ENCODE results near the gene TOP3B.

Gene TOP3B

GRCh38 chr22:22020425-22020852 is 37.9 kb upstream of the TOP3B start:
- no peaks in the 10 kb centered on the region for H3K27me3 Mint-ChIP-seq (ENCODE audit: low read depth)
- no peaks in the 10 kb centered on the region for H3K36me3 Mint-ChIP-seq (ENCODE audit: low read depth)
- peaks cover 2% of the 10 kb centered on the region for H3K4me1 Mint-ChIP-seq (ENCODE audit: low read depth)
- no peak overlapping the region for H3K27ac Mint-ChIP-seq
- H3K4me3 Mint-ChIP-seq, result no peak overlapping the region
- H3K9me3 Mint-ChIP-seq, result no peaks in the 10 kb centered on the region

GRCh38 chr22:22019659-22020424 is 37.3 kb upstream of the TOP3B start:
- Mint-ChIP-seq H3K4me3 (no peak overlapping the region), H3K36me3 (ENCODE audit: low read depth) (no peaks in the 10 kb centered on the region), H3K9me3 (no peaks in the 10 kb centered on the region), H3K4me1 (ENCODE audit: low read depth) (peaks cover 2% of the 10 kb centered on the region), H3K27ac (no peak overlapping the region), H3K27me3 (ENCODE audit: low read depth) (no peaks in the 10 kb centered on the region)

- H3K36me3 Mint-ChIP-seq (ENCODE audit: low read depth), result no peaks in the 10 kb centered on the region
- H3K4me3 Mint-ChIP-seq, result no peak overlapping the region
- no peak overlapping the region for H3K27ac Mint-ChIP-seq
- H3K27me3 Mint-ChIP-seq (ENCODE audit: low read depth), result no peaks in the 10 kb centered on the region
- peaks cover 2% of the 10 kb centered on the region for H3K4me1 Mint-ChIP-seq (ENCODE audit: low read depth)
- H3K9me3 Mint-ChIP-seq, result no peaks in the 10 kb centered on the region
Observed at GRCh38 chr22:22018825-22019658, 36.5 kb upstream of the TOP3B start.

- Mint-ChIP-seq H3K4me1 (ENCODE audit: low read depth) (no peaks in the 10 kb centered on the region), H3K9me3 (no peaks in the 10 kb centered on the region), H3K36me3 (ENCODE audit: low read depth) (no peaks in the 10 kb centered on the region), H3K27ac (no peak overlapping the region), H3K4me3 (no peak overlapping the region), H3K27me3 (ENCODE audit: low read depth) (peaks cover 2% of the 10 kb centered on the region)
Observed at GRCh38 chr22:22015631-22016030, 33.0 kb upstream of the TOP3B start.

- Mint-ChIP-seq H3K27me3 (ENCODE audit: low read depth) (peaks cover 12% of the 10 kb centered on the region), H3K4me1 (ENCODE audit: low read depth) (no peaks in the 10 kb centered on the region), H3K36me3 (ENCODE audit: low read depth) (no peaks in the 10 kb centered on the region), H3K27ac (no peak overlapping the region), H3K4me3 (no peak overlapping the region), H3K9me3 (no peaks in the 10 kb centered on the region)
Observed at GRCh38 chr22:22014285-22014659, 31.7 kb upstream of the TOP3B start.

GRCh38 chr22:22013559-22014284 is 31.1 kb upstream of the TOP3B start:
- no peaks in the 10 kb centered on the region for H3K9me3 Mint-ChIP-seq
- no peak overlapping the region for H3K4me3 Mint-ChIP-seq
- peaks cover 17% of the 10 kb centered on the region for H3K27me3 Mint-ChIP-seq (ENCODE audit: low read depth)
- no peaks in the 10 kb centered on the region for H3K4me1 Mint-ChIP-seq (ENCODE audit: low read depth)
- H3K27ac Mint-ChIP-seq, result no peak overlapping the region
- H3K36me3 Mint-ChIP-seq (ENCODE audit: low read depth), result no peaks in the 10 kb centered on the region

GRCh38 chr22:22011964-22012363 is 29.4 kb upstream of the TOP3B start:
- H3K27ac Mint-ChIP-seq, result no peak overlapping the region
- no peak overlapping the region for H3K4me3 Mint-ChIP-seq
- H3K4me1 Mint-ChIP-seq (ENCODE audit: low read depth), result no peaks in the 10 kb centered on the region
- H3K27me3 Mint-ChIP-seq (ENCODE audit: low read depth), result peaks cover 22% of the 10 kb centered on the region
- H3K9me3 Mint-ChIP-seq, result no peaks in the 10 kb centered on the region
- H3K36me3 Mint-ChIP-seq (ENCODE audit: low read depth), result no peaks in the 10 kb centered on the region

GRCh38 chr22:22010358-22010757 is 27.8 kb upstream of the TOP3B start:
- Mint-ChIP-seq H3K36me3 (ENCODE audit: low read depth) (no peaks in the 10 kb centered on the region), H3K4me1 (ENCODE audit: low read depth) (no peaks in the 10 kb centered on the region), H3K4me3 (no peak overlapping the region), H3K9me3 (no peaks in the 10 kb centered on the region), H3K27me3 (ENCODE audit: low read depth) (peaks cover 22% of the 10 kb centered on the region), H3K27ac (no peak overlapping the region)

GRCh38 chr22:22009661-22010060 is 27.1 kb upstream of the TOP3B start:
- Mint-ChIP-seq H3K27ac (no peak overlapping the region), H3K27me3 (ENCODE audit: low read depth) (peaks cover 22% of the 10 kb centered on the region), H3K36me3 (ENCODE audit: low read depth) (no peaks in the 10 kb centered on the region), H3K4me3 (no peak overlapping the region), H3K4me1 (ENCODE audit: low read depth) (no peaks in the 10 kb centered on the region), H3K9me3 (no peaks in the 10 kb centered on the region)

GRCh38 chr22:22006596-22006990 is 24.0 kb upstream of the TOP3B start:
- H3K36me3 Mint-ChIP-seq (ENCODE audit: low read depth), result no peaks in the 10 kb centered on the region
- H3K9me3 Mint-ChIP-seq, result no peaks in the 10 kb centered on the region
- no peak overlapping the region for H3K27ac Mint-ChIP-seq
- no peak overlapping the region for H3K4me3 Mint-ChIP-seq
- H3K4me1 Mint-ChIP-seq (ENCODE audit: low read depth), result no peaks in the 10 kb centered on the region
- peaks cover 34% of the 10 kb centered on the region for H3K27me3 Mint-ChIP-seq (ENCODE audit: low read depth)

GRCh38 chr22:22005945-22006595 is 23.5 kb upstream of the TOP3B start:
- no peaks in the 10 kb centered on the region for H3K36me3 Mint-ChIP-seq (ENCODE audit: low read depth)
- H3K27me3 Mint-ChIP-seq (ENCODE audit: low read depth), result peaks cover 37% of the 10 kb centered on the region
- no peak overlapping the region for H3K4me3 Mint-ChIP-seq
- no peaks in the 10 kb centered on the region for H3K9me3 Mint-ChIP-seq
- H3K4me1 Mint-ChIP-seq (ENCODE audit: low read depth), result no peaks in the 10 kb centered on the region
- no peak overlapping the region for H3K27ac Mint-ChIP-seq

- Mint-ChIP-seq H3K27ac (no peak overlapping the region), H3K27me3 (ENCODE audit: low read depth) (peaks cover 19% of the 10 kb centered on the region), H3K9me3 (no peaks in the 10 kb centered on the region), H3K4me3 (no peak overlapping the region), H3K36me3 (ENCODE audit: low read depth) (no peaks in the 10 kb centered on the region), H3K4me1 (ENCODE audit: low read depth) (no peaks in the 10 kb centered on the region)
Observed at GRCh38 chr22:22003233-22003632, 20.6 kb upstream of the TOP3B start.

- Mint-ChIP-seq H3K27ac (no peak overlapping the region), H3K36me3 (ENCODE audit: low read depth) (no peaks in the 10 kb centered on the region), H3K4me1 (ENCODE audit: low read depth) (no peaks in the 10 kb centered on the region), H3K27me3 (ENCODE audit: low read depth) (peaks cover 19% of the 10 kb centered on the region), H3K4me3 (no peak overlapping the region), H3K9me3 (no peaks in the 10 kb centered on the region)
Observed at GRCh38 chr22:22002526-22003055, 20.0 kb upstream of the TOP3B start.
